IMR-90 (cell line): ENCODE results near the gene CD6.

Source experiments
- BHLHE40 ChIP-seq: fragments of 150-350 bp; IDR thresholded peaks from 2 replicates; pipeline ENCODE4 v1.6.1; 2016; ENCODE audit warnings: mild to moderate bottlenecking, low read depth, low read length
- CEBPB ChIP-seq: IDR thresholded peaks from 2 replicates; pipeline ENCODE4 v1.6.1; 2012; ENCODE audit warnings: low read depth, low read length, improper control_type of control experiment
- FOS ChIP-seq: fragments of 150-350 bp; IDR thresholded peaks from 2 replicates; pipeline ENCODE4 v1.6.1; 2016; ENCODE audit warnings: low read depth, low read length
- MAFK ChIP-seq: IDR thresholded peaks from 2 replicates; pipeline ENCODE4 v1.6.1; 2012; ENCODE audit warnings: low read depth, low read length, improper control_type of control experiment
- POLR2A ChIP-seq: IDR thresholded peaks from 2 replicates; pipeline ENCODE4 v1.6.1; 2012; ENCODE audit warnings: mild to moderate bottlenecking, low read depth, low read length
- RCOR1 ChIP-seq: IDR thresholded peaks from 2 replicates; pipeline ENCODE4 v1.6.1; 2012; ENCODE audit warnings: mild to moderate bottlenecking, low read length, improper control_type of control experiment; ENCODE audit not compliant: insufficient replicate concordance
- RFX5 ChIP-seq: IDR thresholded peaks from 2 replicates; pipeline ENCODE4 v1.8.0; 2012; ENCODE audit warnings: low read depth, mild to moderate bottlenecking, low read length, moderate library complexity
- TF ChIP-seq, protein P1 (sequence below): conservative IDR thresholded peaks from 2 replicates; pipeline ENCODE4 v1.5.1; 2012; ENCODE audit warnings: mild to moderate bottlenecking, low read depth, low read length, improper control_type of control experiment
- TF ChIP-seq, protein P2 (sequence below): fragments of 150-350 bp; IDR thresholded peaks from 2 replicates; pipeline ENCODE4 v1.6.1; 2017; ENCODE audit warnings: mild to moderate bottlenecking, antibody characterized with exemption, low read length, low read depth

DNA sequence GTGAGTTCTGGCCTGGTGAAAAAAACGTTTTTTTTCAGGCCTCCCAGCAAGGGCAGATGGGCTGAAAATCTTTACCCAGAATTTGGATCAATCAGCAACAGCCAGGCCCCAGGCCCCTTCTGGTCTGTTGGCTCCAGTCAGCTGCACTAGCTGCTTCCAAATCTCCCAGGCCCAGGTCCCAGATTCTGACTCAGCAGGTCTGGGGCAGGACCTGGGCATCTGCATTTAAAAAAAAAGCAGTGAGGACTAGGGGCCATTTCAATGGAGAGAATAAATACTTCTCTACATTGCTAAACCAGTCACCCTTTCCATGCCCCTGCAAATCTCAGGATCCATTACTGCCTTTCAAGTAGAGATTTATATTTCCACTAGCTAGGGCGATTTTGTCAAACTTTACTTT is 23.8 kb upstream of the CD6 start:
- TF ChIP-seq POLR2A (no peak), RFX5 (no peak), FOS (no peak), RCOR1 (no peak), CEBPB (no peak), MAFK (no peak), BHLHE40 (no peak)
- TF ChIP-seq, protein P1, sequence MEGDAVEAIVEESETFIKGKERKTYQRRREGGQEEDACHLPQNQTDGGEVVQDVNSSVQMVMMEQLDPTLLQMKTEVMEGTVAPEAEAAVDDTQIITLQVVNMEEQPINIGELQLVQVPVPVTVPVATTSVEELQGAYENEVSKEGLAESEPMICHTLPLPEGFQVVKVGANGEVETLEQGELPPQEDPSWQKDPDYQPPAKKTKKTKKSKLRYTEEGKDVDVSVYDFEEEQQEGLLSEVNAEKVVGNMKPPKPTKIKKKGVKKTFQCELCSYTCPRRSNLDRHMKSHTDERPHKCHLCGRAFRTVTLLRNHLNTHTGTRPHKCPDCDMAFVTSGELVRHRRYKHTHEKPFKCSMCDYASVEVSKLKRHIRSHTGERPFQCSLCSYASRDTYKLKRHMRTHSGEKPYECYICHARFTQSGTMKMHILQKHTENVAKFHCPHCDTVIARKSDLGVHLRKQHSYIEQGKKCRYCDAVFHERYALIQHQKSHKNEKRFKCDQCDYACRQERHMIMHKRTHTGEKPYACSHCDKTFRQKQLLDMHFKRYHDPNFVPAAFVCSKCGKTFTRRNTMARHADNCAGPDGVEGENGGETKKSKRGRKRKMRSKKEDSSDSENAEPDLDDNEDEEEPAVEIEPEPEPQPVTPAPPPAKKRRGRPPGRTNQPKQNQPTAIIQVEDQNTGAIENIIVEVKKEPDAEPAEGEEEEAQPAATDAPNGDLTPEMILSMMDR, result no peak
- TF ChIP-seq, protein P2, sequence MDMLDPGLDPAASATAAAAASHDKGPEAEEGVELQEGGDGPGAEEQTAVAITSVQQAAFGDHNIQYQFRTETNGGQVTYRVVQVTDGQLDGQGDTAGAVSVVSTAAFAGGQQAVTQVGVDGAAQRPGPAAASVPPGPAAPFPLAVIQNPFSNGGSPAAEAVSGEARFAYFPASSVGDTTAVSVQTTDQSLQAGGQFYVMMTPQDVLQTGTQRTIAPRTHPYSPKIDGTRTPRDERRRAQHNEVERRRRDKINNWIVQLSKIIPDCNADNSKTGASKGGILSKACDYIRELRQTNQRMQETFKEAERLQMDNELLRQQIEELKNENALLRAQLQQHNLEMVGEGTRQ, result no peak
